ENCODE measurements around the gene PTX4.

Gene PTX4

GRCh38 chr16:1457489-1458245 lies 31.1 kb downstream of the PTX4 start:
- no peak for DNase-seq

- no peak for DNase-seq
These were observed 31.8 kb downstream of the PTX4 start for GRCh38 chr16:1456951-1457350.

- DNase-seq = no peak
These were observed 33.3 kb downstream of the PTX4 start for GRCh38 chr16:1455190-1456171.

- DNase-seq = no peak
These were observed 34.2 kb downstream of the PTX4 start for GRCh38 chr16:1454561-1454960.

GRCh38 chr16:1453316-1453715 lies 35.4 kb downstream of the PTX4 start:
- no peak for DNase-seq

- DNase-seq = no peak
These were observed 36.2 kb downstream of the PTX4 start for GRCh38 chr16:1452530-1452929.

GRCh38 chr16:1451702-1452392 lies 36.9 kb downstream of the PTX4 start:
- no peak for DNase-seq

GRCh38 chr16:1450841-1451240 lies 37.9 kb downstream of the PTX4 start:
- DNase-seq = no peak

- no peak for DNase-seq
These were observed 38.5 kb downstream of the PTX4 start for GRCh38 chr16:1450218-1450617.

GRCh38 chr16:1449201-1449788 lies 39.4 kb downstream of the PTX4 start:
- DNase-seq = no peak

- no peak for DNase-seq
These were observed 40.1 kb downstream of the PTX4 start for GRCh38 chr16:1448536-1449116.

GRCh38 chr16:1447965-1448364 lies 40.8 kb downstream of the PTX4 start:
- DNase-seq = no peak

- no peak for DNase-seq
These were observed 42.3 kb downstream of the PTX4 start for GRCh38 chr16:1446296-1447080.

GRCh38 chr16:1445518-1446203 lies 43.1 kb downstream of the PTX4 start:
- DNase-seq = no peak

GRCh38 chr16:1444730-1445517 lies 43.8 kb downstream of the PTX4 start:
- DNase-seq = no peak

GRCh38 chr16:1443980-1444729 lies 44.6 kb downstream of the PTX4 start, which contains the start of gene CCDC154:
TSS of gene CCDC154 (minus strand) at chr16:1444556. CDS start at chr16:1444322, 234 bp downstream.
- no peak for DNase-seq

- DNase-seq = no peak
These were observed 45.3 kb downstream of the PTX4 start for GRCh38 chr16:1443403-1443973.

GRCh38 chr16:1442697-1443096 lies 46.0 kb downstream of the PTX4 start:
- no peak for DNase-seq

GRCh38 chr16:1441391-1441829 lies 47.3 kb downstream of the PTX4 start:
- DNase-seq = no peak
